HG02840 (cell line): ENCODE measurements around the gene LYPD8.
"Not testable (repeated sequence)": the region's sequence is repeated elsewhere in the genome, so short reads cannot be mapped to it uniquely, and the experiment has no call there.

Experiments
- ATAC-seq: cut with Tn5 transposase; IDR thresholded peaks from one replicate; pipeline ENCODE4 v1.9.1; 2021; ENCODE audit warnings: mild to moderate bottlenecking, moderate library complexity, moderate number of reproducible peaks; ENCODE audit not compliant: unreplicated experiment, low FRiP score

LYPD8 gene, protein sequence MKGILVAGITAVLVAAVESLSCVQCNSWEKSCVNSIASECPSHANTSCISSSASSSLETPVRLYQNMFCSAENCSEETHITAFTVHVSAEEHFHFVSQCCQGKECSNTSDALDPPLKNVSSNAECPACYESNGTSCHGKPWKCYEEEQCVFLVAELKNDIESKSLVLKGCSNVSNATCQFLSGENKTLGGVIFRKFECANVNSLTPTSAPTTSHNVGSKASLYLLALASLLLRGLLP

DNA sequence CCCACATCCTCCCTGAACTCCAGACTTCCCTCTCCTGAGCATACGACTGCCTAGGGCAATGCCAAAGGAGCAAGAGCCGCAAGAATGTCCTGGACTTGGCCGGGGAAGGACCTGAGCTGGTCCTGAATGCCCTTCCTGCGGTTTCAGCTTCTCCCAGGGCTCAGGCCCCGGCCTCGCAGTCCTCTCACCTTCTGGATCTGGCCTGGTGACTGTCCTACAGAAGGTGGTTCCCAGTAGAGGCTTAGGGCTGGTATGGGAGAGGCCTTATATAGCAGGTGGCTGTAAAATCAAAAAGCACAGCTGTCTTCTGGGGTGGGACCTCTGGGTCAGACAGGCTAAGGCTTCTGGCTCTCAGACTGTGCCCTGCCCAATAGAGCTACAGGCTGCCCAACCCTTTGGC lies at the start of gene LYPD8:
Gene LYPD8, minus strand, starts transcription at position 243 of the 400 bp plus-strand sequence. CDS start 4,678 bp downstream, outside the sequence.
- no peak for ATAC-seq

DNA sequence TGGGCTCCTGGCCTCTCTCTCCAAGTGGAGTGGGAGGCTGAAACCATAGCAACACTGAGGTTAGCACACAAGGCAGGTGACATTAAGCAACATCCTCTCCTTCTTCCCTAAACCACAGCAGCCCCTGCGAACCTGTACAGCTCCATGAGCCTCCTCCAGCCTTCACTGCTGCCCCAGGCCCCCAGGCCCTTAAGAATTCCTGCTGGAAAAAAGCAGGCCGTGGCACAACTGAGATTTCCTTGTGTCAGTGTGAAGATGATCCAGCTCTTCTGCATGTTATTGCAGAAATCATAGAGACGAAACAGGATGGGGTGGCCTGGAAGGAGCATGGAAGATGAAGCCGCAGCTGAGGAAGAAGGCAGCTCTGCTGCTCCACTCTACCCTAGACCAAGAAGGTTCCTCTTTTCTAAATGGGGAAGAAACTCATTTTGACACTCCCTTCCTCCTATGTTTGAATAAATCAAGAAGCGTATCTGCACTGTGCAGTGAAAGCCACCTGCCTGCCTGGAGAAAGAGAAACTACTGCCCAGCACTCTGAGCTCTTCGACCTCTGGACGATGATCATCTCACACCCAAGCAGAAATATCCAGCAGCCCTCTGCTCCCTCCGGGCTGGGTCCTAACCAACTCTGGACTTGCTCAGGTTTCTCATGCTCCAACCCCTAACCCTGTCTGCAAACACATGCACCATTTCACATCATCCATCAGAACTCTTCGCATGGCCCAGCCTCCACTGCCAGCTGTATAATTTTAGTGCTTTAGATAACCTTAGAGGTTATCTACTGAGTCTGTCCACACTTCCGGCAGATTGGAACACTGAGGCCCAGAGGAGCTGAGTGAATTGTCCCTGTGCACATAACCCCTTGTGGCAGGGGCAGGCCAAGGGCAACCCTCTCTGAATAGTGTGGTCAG lies 49.5 kb upstream of the LYPD8 start:
- ATAC-seq: peak; percentile 93

DNA sequence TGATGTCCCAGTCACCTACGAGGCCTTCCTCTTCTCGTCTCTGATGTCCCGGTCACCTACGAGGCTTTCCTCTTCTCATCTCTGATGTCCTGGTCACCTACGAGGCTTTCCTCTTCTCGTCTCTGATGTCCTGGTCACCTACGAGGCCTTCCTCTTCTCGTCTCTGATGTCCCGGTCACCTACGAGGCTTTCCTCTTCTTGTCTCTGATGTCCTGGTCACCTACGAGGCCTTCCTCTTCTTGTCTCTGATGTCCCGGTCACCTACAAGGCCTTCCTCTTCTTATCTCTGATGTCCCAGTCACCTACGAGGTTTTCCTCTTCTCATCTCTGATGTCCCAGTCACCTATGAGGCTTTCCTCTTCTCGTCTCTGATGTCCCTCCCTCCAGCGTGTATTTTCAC lies 47.9 kb upstream of the LYPD8 start:
- not testable (repeated sequence) for ATAC-seq

DNA sequence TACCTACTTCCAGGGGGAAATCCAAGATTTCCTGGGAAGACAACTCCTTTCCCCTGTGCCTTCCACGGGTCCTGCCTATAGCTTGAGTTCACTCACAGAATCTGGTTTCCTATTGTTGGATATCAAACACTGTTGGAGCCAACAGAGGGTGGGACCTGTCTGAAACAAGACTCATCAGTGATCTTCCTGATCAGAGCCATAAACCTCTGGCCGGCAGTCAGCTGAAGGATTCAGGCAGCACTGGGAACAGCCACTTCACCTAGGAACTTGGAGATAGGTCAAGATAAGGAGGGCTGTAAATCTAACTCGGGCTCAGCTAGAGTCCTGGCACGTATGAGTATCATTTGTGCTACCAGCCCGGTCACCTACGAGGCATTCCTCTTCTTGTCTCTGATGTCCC lies 46.9 kb upstream of the LYPD8 start:
- ATAC-seq: no peak

DNA sequence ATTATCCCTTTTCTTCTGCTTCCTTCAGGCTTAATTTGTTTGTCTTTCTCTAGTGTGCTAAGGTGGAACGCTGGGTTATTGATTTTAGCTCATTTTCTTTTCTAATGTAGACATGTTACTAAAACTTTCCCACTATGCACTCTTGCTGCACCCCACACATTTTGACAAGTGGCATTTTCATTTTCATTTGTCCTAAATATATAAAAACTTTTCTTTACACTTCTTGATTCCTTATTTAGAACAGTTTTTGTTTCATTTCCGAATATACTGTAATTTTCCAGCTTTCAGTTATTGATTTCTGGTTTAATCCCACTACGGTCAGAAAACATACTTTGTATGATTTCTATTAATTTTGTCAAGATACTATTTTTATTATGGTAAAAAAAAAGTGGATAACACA lies 44.9 kb upstream of the LYPD8 start:
- ATAC-seq: no peak

DNA sequence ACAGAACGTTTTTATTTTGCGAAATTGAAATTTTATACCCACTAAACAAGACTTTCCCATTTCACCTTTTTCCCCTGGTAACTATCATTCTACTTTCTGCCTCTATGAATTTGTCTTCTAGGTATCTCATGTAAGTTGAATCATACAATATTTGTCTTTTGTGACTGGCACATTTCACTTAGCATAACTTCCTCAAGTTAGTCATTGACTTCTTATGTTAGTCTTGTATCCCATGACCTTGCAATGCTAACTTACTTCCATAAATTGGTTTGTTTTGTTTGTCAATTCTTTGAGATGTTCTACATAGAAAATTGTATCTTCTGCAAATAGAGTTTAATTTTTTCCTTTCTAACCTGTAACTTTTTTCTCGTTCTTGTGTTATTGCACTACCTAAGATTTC lies 43.2 kb upstream of the LYPD8 start:
- ATAC-seq: no peak

DNA sequence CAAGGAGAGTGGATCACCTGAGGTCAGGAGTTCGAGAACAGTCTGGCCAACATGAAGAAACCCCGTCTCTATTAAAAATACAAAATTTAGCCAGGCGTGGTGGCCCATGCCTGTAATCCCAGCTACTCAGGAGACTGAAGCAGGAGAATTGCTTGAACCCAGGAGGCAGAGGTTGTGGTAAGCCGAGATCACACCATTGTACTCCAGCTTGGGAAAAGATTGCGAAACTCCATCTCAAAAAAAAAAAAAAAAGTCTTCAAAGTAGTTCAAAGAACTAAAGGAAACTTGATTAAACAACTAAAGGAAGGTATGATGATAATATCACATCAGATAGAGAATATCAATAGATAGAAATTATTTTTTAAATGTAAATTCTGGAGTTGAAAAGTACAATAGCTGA lies 39.1 kb upstream of the LYPD8 start:
- ATAC-seq: not testable (repeated sequence)

DNA sequence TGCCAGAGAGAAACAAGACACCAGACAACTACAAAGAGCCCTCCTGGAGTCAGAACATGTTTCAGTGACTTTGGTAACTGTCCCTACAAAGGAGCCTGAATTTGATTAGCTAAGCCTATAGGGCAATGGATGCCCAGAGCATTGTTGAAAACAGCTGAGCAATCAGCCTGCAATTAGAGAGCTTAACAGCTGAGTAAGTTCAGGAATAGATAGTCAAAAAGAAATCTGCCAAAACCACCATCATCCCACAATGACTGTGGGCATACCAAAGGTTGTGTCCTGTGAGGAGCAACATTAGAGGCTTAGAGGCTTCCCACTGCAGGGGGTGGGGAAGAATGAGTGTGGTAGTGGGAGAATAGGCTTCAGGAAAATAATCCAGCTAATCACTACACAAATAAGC lies 38.0 kb upstream of the LYPD8 start:
- peak; percentile 90 for ATAC-seq

DNA sequence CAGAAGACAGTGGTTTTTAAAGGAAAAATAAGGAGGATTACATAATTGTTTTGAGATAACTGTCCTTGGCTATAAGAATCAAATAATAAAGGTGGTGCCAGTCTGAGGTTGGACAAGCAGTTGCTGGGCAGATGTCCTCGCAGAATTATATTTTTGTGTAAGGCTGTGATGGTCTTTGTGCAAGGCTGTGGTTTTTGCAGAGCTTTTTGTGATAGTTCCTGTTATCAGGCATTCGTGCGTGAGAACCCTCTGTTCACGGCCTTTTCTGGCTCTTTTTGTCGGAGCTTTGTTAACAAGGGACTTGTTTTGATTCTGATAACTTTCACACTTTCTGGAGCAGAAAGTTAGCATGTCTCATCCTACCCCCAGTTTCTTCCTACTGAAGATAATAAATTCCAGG lies 36.8 kb upstream of the LYPD8 start:
- ATAC-seq: no peak

DNA sequence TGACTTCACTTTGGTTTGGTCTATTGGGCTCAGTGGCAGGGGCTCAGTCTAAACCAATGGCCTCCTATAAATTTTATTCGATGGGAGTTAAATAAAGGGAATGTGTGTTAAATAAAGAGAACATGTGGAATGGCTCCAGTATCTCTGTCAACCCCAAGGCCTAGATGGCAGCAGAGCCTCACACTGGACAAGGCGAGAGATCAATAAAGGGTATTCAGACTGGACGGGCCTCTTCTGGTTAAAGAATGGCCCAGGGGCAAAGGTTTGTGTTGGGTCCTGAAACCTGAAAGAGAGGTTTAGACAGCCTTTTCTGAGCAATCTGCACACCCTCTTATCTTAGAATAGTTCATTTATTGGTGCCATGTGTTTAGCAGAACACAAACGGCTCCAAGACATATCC lies 35.5 kb upstream of the LYPD8 start:
- no peak for ATAC-seq

DNA sequence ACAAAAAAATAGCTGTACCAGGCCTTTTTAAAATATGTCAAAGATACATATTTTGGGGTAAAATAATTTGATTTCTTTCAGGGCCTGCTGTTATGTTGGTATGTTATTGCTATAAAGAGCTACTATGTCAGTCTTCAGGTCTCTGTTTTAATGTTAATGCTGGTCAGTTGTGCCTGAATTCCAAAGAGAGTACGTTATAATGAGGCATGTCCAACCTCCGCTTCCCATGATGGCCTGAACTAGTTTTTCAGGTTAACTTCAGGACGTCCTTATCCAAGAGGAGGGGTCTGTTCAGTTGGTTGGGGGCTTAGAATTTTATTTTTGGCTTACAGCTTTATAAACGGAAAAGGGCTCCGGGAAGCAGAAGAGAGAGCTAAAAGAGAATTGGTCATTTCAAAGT lies 34.9 kb upstream of the LYPD8 start:
- ATAC-seq: no peak

DNA sequence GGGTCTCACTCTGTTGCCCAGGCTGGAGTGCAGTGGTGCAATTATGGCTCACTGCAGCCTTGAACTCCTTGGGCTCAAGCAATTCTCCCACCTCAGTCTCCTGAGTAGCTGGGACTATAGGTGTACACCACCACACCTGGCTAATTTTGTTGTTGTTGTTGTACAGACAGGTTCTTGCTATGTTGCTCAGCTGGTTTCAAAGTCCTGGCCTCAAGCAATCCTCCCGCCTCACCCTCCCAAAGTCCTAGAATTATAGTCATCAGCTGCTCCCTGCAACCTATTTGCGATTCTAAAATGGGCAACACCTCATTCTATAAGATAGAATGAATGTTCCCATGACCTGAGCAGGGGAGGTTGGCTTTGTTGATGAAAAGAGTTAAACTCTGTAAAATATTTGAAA lies 33.8 kb upstream of the LYPD8 start:
- ATAC-seq: not testable (repeated sequence)

DNA sequence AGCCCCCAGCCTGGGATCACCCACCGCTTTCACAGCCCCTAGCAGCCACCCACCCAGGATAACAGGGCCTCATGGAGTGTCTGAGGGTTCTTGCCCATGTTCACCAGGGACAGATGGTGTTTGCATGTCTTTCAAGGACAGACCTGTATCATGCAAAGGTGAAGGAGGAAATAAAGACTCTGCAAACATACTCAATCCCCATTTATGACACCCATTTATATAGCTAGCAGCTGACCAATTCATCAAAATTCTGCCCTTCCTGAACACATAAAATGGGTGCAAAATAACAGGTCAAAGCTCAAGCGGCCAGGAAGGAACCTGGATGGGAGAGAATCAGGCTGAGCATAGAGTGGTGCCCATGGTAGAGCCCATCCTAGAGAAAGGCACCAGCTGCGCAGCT lies 32.8 kb upstream of the LYPD8 start:
- no peak for ATAC-seq

DNA sequence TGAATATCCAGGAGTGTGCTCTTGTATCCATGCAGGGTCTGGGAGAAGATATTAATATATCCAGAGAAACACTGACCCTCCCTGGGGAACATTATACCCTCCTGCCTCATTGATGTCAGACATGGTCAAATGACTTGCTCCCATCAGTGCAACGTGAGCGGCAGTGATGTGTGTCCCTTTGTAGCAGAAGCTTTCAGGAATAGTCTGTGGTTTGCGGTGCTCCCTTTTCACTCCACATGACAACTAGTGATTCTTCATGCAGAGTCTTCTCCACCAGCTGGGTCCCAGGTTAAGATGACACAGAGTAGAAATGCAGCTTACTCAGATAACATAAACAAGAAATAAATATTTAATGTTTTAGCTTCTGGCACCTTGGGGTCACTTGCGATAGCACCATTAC lies 31.9 kb upstream of the LYPD8 start:
- ATAC-seq: no peak

DNA sequence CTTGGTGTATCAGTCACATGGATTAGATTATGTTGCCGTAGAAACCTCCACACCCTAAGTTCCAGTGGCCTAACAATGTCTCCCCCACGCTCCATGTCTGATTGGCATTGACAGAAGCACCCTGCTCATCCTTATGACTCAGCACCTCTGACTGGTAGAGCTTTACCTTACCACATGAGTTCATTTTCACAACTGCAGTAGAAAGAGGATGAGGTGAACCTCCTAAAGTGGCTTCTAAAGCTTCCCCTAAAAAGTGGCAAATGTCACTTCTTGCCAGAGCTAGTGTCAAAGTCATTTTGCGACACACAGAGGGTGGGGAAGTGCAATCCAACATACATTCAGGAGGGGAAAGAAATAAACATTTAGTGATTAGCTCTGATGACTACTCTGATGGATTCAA lies 30.6 kb upstream of the LYPD8 start:
- ATAC-seq: no peak

DNA sequence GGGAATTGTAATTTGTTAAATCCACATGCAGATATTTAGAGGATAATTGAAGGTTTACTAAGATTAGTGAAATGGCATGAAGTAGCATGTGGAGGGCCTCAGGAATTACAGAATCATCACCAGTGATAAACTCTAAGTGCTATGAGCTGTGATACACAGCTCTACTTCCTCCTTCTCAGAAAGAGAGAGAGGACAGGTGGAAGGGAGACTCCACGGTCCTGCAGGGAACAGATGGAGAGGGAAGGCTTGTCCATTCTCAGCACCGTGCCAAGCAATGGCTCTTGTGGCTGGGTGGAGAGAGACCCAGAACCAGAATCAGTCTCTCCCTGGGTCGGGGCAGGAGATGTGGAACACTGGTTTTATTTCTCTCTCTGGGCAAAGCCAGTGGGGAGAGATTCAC lies 27.8 kb upstream of the LYPD8 start:
- no peak for ATAC-seq

DNA sequence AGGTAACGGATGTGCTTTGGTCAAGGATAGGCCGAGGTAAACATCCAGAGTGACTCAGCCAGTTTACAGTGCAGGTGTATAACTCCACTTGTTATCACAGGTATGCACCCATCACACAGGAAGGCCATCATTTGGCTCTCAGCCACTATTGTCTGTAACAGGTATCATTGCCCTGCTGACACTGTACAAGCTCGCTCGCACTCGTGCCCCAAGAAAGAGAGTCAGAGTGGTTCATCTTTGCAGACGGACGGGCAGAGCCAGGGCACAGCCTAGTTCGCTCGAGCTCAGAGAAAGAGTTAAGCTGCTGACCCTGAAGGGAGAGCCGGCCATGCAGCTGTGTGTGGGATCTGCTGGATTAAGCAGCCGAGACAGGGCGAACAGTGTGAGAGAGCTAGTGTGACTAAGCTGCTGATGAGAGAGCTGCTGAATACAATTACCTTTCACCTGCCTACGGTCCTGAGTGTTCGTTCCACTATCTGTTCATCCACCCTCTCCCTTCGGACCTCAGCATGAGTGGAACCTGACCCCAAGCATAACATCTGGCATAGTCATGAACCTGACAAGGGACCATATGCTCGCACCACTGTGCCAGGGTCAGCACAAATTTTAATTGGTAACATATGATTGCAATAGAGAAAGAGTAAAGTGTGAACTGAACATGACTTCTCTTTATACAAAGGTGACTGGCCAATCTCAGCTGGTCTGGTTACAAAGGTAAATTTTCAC lies 27.0 kb upstream of the LYPD8 start:
- no peak for ATAC-seq

DNA sequence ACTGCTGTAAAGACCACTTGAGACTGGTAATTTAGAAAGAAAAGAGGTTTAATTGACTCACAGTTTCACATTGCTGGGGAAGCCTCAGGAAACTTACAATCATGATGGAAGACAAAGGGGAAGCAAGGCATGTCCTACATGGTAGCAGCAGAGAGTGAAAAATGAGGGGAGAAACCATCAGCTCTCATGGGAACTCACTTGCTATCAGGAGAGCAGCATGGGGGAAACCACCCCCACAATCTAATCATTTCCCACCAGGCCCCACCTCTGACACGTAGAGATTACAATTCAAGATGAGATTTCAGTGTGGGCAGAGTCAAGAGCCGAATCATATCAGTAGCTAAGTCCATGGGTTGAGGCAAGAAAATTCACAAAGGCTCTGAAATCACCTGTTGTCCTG lies 23.8 kb upstream of the LYPD8 start:
- no peak for ATAC-seq

DNA sequence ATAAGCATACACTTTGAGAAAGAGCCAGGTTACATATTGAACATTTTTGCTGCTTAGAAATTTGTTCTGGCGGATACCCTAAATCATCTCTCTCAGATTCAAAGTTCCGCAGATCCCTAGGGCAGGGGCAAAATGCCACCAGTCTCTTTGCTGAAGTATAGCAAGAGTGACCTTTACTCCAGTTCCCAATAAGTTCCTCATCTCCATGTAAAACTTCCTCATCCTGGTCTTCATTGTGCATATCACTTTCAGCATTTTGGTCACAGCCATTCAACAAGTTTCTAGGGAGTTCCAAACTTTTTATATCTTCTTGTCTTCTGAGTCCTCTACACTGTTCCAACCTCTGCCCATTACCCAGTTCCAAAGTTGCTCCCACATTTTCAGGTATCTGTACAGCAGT lies 23.3 kb upstream of the LYPD8 start:
- ATAC-seq: no peak

DNA sequence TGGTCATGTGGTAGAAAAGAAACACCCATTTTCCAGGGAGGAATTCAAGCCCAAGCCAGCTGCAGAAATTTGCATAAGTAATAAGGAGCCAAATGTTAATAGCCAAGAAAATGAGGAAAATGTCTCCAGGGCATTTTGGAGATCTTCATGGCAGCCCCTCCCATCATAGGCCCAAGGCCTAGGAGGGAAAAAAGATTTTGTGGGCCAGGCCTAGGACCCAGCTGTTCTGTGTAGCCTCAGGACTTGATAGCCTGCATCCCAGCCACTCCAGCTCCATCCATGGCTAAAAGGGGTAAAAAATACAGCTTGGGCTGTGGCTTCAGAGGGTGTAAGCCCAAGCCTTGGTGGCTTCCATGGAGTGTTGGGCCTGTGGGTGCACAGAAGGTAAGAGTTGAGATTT lies 21.4 kb upstream of the LYPD8 start:
- no peak for ATAC-seq

DNA sequence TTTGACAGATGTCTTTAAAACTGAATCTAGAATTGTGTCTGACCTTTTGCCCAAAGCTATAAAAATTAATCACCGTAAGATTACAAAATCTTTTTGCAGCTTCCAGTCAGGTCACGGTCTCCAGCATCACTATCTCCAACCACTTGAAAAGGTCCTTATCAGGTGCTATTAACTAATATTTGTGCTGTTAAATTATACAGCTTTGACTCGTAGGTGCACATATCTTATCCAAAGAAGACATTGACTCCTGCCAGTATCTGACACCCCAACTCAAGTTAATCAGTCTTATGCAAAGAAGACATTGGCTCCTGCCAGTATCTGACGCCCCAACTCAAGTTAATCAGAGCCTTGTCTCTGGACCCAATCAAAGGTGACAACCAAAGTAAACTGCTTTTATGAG lies 19.9 kb upstream of the LYPD8 start:
- no peak for ATAC-seq
